ENCODE results near the gene FGF8. TPM values are rescaled to one million over a fixed set of nuclear protein-coding genes. Genes with fewer than 3 reads are reported as not detected.
A peak's percentile ranks its signal among the peaks of the same experiment; 100 is the strongest.

Gene FGF8
- total and polyA plus RNA-seq, 9 of the 15 experiments (the other 6 are each of a cell fraction or from before 2014, with no cell fraction given): 0.13 to 0.82 (median 0.37) TPM; not detected in 5

- TF ChIP-seq ZNF436 (CRISPR knock-in tag; IDR thresholded peaks at IDR 0.05) (no peak), NELFE (IDR thresholded peaks at IDR 0.05; ENCODE audit: insufficient read depth, insufficient read length) (no peak), ZFP30 (CRISPR knock-in tag; IDR thresholded peaks at IDR 0.05; ENCODE audit: borderline replicate concordance) (no peak), MED1 (CRISPR knock-in tag; IDR thresholded peaks at IDR 0.05; ENCODE audit: borderline replicate concordance) (no peak), CBX5 (IDR thresholded peaks at IDR 0.05; ENCODE audit: borderline replicate concordance, low read depth) (no peak), BHLHE40 (IDR thresholded peaks at IDR 0.05; ENCODE audit: low read length) (no peak), SNRNP70 (optimal IDR thresholded peaks at IDR 0.05; ENCODE audit: low read depth, low read length) (no peak), SIX5 (IDR thresholded peaks at IDR 0.05; ENCODE audit: borderline replicate concordance in 1 of 2, insufficient read depth in 1 of 2, low read depth in 1 of 2, low read length in 2 of 2) (no peak), PHF20 (IDR thresholded peaks at IDR 0.05; ENCODE audit: partially characterized antibody) (no peak), ZKSCAN3 (CRISPR knock-in tag; IDR thresholded peaks at IDR 0.05) (no peak), ZFP36 (IDR thresholded peaks at IDR 0.05; ENCODE audit: low read depth, low read length, partially characterized antibody) (no peak), ZNF316 (IDR thresholded peaks at IDR 0.05) (no peak), STAG1 (CRISPR knock-in tag; IDR thresholded peaks at IDR 0.05; ENCODE audit: borderline replicate concordance) (no peak), ZFP1 (CRISPR knock-in tag; IDR thresholded peaks at IDR 0.05) (no peak)
- TF ChIP-seq, protein P1, sequence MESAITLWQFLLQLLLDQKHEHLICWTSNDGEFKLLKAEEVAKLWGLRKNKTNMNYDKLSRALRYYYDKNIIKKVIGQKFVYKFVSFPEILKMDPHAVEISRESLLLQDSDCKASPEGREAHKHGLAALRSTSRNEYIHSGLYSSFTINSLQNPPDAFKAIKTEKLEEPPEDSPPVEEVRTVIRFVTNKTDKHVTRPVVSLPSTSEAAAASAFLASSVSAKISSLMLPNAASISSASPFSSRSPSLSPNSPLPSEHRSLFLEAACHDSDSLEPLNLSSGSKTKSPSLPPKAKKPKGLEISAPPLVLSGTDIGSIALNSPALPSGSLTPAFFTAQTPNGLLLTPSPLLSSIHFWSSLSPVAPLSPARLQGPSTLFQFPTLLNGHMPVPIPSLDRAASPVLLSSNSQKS (CRISPR knock-in tag; IDR thresholded peaks at IDR 0.05): no peak
- TF ChIP-seq, protein P2, sequence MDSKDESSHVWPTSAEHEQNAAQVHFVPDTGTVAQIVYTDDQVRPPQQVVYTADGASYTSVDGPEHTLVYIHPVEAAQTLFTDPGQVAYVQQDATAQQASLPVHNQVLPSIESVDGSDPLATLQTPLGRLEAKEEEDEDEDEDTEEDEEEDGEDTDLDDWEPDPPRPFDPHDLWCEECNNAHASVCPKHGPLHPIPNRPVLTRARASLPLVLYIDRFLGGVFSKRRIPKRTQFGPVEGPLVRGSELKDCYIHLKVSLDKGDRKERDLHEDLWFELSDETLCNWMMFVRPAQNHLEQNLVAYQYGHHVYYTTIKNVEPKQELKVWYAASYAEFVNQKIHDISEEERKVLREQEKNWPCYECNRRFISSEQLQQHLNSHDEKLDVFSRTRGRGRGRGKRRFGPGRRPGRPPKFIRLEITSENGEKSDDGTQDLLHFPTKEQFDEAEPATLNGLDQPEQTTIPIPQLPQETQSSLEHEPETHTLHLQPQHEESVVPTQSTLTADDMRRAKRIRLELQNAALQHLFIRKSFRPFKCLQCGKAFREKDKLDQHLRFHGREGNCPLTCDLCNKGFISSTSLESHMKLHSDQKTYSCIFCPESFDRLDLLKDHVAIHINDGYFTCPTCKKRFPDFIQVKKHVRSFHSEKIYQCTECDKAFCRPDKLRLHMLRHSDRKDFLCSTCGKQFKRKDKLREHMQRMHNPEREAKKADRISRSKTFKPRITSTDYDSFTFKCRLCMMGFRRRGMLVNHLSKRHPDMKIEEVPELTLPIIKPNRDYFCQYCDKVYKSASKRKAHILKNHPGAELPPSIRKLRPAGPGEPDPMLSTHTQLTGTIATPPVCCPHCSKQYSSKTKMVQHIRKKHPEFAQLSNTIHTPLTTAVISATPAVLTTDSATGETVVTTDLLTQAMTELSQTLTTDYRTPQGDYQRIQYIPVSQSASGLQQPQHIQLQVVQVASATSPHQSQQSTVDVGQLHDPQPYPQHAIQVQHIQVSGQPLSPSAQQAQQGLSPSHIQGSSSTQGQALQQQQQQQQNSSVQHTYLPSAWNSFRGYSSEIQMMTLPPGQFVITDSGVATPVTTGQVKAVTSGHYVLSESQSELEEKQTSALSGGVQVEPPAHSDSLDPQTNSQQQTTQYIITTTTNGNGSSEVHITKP (IDR thresholded peaks at IDR 0.05; ENCODE audit: partially characterized antibody): peak; percentile 57
- TF ChIP-seq, protein P3, sequence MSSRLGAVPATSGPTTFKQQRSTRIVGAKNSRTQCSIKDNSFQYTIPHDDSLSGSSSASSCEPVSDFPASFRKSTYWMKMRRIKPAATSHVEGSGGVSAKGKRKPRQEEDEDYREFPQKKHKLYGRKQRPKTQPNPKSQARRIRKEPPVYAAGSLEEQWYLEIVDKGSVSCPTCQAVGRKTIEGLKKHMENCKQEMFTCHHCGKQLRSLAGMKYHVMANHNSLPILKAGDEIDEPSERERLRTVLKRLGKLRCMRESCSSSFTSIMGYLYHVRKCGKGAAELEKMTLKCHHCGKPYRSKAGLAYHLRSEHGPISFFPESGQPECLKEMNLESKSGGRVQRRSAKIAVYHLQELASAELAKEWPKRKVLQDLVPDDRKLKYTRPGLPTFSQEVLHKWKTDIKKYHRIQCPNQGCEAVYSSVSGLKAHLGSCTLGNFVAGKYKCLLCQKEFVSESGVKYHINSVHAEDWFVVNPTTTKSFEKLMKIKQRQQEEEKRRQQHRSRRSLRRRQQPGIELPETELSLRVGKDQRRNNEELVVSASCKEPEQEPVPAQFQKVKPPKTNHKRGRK (tag; IDR thresholded peaks at IDR 0.05): no peak
- TF ChIP-seq, protein P4, sequence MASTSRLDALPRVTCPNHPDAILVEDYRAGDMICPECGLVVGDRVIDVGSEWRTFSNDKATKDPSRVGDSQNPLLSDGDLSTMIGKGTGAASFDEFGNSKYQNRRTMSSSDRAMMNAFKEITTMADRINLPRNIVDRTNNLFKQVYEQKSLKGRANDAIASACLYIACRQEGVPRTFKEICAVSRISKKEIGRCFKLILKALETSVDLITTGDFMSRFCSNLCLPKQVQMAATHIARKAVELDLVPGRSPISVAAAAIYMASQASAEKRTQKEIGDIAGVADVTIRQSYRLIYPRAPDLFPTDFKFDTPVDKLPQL (IDR thresholded peaks at IDR 0.05; ENCODE audit: extremely low read depth, insufficient read length): no peak
- TF ChIP-seq, protein P5, sequence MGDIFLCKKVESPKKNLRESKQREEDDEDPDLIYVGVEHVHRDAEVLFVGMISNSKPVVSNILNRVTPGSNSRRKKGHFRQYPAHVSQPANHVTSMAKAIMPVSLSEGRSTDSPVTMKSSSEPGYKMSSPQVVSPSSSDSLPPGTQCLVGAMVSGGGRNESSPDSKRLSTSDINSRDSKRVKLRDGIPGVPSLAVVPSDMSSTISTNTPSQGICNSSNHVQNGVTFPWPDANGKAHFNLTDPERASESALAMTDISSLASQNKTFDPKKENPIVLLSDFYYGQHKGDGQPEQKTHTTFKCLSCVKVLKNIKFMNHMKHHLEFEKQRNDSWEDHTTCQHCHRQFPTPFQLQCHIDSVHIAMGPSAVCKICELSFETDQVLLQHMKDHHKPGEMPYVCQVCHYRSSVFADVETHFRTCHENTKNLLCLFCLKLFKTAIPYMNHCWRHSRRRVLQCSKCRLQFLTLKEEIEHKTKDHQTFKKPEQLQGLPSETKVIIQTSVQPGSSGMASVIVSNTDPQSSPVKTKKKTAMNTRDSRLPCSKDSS (IDR thresholded peaks at IDR 0.05; ENCODE audit: low read depth, partially characterized antibody): no peak
Measured at GRCh38 chr10:101824736-101825135, 48.8 kb upstream of the FGF8 start (continued).

Data from K562 (cell line).